Esophagus muscularis mucosa (tissue), 4 donors: ENCODE data around the gene STUM.

Source experiments
- EP300 ChIP-seq: sonication (generic); formaldehyde crosslinking; IDR thresholded peaks from one replicate; pipeline ENCODE4 v1.6.1; 2017; ENCODE audit warnings: antibody characterized with exemption
- POLR2A ChIP-seq: fragments of 450-650 bp; IDR thresholded peaks from one replicate; pipeline ENCODE4 v1.6.1; 2017; ENCODE audit warnings: antibody characterized with exemption, moderate library complexity, mild to moderate bottlenecking, low read depth
- POLR2AphosphoS5 ChIP-seq, 2 donors: sonication (generic); formaldehyde crosslinking; IDR thresholded peaks; one replicate each; pipeline ENCODE4 v1.6.1; 2017; ENCODE audit warnings: antibody characterized with exemption in 2 of 2
- TF ChIP-seq, protein P1 (sequence below), 3 experiments: fragments of 200-600 bp in 2 of 3; fragments of 450-650 bp in 1 of 3; sonication (generic) in 2 of 3; IDR thresholded peaks; one replicate each; pipeline ENCODE4 v1.5.1; 2017 to 2019; ENCODE audit warnings: antibody characterized with exemption in 3 of 3, mild to moderate bottlenecking in 2 of 3, moderate library complexity in 1 of 3

DNA sequence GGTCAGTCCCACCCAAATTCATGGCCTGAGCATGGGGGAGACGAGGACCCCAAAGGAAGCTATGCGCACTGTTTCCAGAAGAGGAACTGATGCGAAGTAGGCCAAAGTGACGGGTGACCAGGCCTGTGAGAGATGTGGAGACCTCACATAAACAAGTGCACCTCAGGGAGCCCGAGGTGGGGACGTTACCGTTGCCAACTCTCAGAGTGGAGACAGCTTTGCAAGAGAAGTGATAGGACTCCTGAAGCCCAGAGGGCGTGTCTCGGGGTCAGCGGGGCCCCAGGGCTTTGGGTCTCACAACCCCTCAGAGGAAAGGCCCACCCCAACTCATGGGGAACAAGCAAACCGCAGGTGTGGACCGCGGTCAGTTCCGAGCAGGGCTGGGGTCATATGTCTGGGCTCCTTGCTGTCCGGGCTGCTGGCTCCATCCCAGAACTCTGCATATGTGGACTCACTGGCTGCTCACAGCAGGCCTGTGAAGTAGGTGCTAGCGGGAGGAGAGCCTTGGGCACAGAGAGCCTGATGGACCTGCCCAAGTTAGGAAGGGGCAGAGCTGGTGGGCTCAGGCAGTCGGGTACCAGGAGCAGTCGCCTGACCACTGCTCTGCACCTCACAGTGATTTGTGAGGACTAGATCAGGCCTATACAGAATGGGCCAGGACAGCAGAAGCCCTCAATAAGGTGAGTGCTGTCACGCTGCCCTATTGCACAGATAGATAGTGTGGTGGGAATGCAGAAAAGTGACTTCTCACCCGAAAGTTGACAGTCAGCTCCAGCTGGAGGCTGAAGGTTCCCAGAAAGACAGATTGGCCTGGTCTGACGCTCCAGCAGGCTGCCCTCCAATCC, 26.2 kb downstream of the STUM start:
- TF ChIP-seq POLR2A, result no peak
- no peak for TF ChIP-seq EP300
- TF ChIP-seq, protein P1, sequence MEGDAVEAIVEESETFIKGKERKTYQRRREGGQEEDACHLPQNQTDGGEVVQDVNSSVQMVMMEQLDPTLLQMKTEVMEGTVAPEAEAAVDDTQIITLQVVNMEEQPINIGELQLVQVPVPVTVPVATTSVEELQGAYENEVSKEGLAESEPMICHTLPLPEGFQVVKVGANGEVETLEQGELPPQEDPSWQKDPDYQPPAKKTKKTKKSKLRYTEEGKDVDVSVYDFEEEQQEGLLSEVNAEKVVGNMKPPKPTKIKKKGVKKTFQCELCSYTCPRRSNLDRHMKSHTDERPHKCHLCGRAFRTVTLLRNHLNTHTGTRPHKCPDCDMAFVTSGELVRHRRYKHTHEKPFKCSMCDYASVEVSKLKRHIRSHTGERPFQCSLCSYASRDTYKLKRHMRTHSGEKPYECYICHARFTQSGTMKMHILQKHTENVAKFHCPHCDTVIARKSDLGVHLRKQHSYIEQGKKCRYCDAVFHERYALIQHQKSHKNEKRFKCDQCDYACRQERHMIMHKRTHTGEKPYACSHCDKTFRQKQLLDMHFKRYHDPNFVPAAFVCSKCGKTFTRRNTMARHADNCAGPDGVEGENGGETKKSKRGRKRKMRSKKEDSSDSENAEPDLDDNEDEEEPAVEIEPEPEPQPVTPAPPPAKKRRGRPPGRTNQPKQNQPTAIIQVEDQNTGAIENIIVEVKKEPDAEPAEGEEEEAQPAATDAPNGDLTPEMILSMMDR (IDR thresholded peaks at IDR 0.05), result no peak
- no peak for TF ChIP-seq POLR2AphosphoS5 (IDR thresholded peaks at IDR 0.05)
